Mucosa of descending colon (tissue), 3 donors: ENCODE measurements around the gene CNNM3. TPM values are rescaled to one million over a fixed set of nuclear protein-coding genes. Genes with fewer than 3 reads are reported as not detected.
A peak's percentile ranks its signal among the peaks of the same experiment; 100 is the strongest.

Experiments used
- ATAC-seq: fragments of 200-7000 bp; cut with Tn5 transposase; one replicate; pipeline ENCODE4 v1.9.1; 2020; ENCODE audit warnings: mild to moderate bottlenecking, moderate library complexity
- DNase-seq, 3 donors: peaks; one replicate each; pipeline ENCODE4 v3.0.0-alpha.2; 2020
- H3K36me3 ChIP-seq: fragments of 200-600 bp; one replicate; pipeline ENCODE4 v1.8.0; 2021; ENCODE audit warnings: low read depth, mild to moderate bottlenecking
- H3K4me1 ChIP-seq: fragments of 200-600 bp; one replicate; pipeline ENCODE4 v1.8.0; 2021; ENCODE audit warnings: low read depth, mild to moderate bottlenecking
- H3K4me3 ChIP-seq: fragments of 200-600 bp; one replicate; pipeline ENCODE4 v1.8.0; 2021; ENCODE audit warnings: mild to moderate bottlenecking
- H3K9me3 ChIP-seq: fragments of 200-600 bp; one replicate; pipeline ENCODE4 v1.8.0; 2021; ENCODE audit warnings: mild to moderate bottlenecking
- intact Hi-C, 2 donors: fragments of 100-400 bp; cut with DNase I in 1 of 2; cut with micrococcal nuclease in 1 of 2; formaldehyde crosslinking; loops; one replicate each; pipeline versions ENCODE4 v1.11.0 to v1.11.1; 2022; cut with DNase I, micrococcal nuclease
- total RNA-seq, 3 donors: library from RNA; stranded (reverse); fragmentation: NEBNext Ultra II Directional in 2 of 3; extraction: Animal tissue kit (Norgen Biotek cat#: 25700) in 2 of 3; gene quantifications; one replicate each; pipeline versions ENCODE4 v1.2.1 to v1.2.4, GENCODE V29; 2021 to 2023
- TF ChIP-seq, protein P1 (sequence below): fragments of 200-600 bp; IDR thresholded peaks from one replicate; pipeline ENCODE4 v1.8.0; 2022; ENCODE audit warnings: antibody characterized with exemption, mild to moderate bottlenecking
- donor health status: DM: no; HTN: no; CAD: no; lungs with moderate emphysema.
- donor health status: DM: no; HTN: no; CAD: no.
- donor health status: DM: no; HTN: yes; CAD: no.

Gene CNNM3
- total RNA-seq, 3 donors from 2014 or later: 21.2 to 35.5 (median 33.4) TPM

DNA sequence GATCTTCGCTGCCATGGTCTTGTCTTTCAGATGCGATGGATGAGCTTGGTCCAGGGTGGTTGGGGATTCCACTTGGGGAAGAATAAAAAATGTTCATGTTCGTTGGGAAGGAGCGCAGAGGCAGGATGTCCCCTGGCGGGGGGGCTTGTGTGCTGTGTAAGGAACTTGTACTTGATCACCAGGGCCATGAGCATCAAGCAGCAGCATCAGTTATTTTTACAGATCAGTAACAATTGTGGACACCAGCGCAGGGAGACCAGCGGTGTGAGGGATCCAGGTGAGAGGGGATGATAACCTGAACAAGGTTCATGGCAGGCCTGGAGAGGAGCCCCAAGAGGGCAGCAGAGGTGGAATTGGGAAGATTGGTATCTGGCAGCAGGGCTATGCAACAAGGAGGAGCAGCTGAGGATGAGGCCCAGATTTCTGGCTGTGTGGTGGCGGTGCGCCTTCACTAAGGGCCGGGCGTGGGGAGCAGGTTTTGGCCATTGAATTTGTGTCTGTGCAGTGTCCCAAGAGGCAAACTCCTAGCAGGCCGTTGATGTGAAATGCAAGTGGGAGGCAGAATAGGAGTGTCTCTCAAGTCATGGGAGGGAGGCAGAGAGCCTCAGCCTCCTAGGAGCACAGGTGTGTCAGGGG, 3.9 kb downstream of the CNNM3 start:
- DNase-seq (peak in 1 of 3 donors; percentile 7), ATAC-seq (no peak)
- TF ChIP-seq, protein P1, sequence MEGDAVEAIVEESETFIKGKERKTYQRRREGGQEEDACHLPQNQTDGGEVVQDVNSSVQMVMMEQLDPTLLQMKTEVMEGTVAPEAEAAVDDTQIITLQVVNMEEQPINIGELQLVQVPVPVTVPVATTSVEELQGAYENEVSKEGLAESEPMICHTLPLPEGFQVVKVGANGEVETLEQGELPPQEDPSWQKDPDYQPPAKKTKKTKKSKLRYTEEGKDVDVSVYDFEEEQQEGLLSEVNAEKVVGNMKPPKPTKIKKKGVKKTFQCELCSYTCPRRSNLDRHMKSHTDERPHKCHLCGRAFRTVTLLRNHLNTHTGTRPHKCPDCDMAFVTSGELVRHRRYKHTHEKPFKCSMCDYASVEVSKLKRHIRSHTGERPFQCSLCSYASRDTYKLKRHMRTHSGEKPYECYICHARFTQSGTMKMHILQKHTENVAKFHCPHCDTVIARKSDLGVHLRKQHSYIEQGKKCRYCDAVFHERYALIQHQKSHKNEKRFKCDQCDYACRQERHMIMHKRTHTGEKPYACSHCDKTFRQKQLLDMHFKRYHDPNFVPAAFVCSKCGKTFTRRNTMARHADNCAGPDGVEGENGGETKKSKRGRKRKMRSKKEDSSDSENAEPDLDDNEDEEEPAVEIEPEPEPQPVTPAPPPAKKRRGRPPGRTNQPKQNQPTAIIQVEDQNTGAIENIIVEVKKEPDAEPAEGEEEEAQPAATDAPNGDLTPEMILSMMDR: no peak
- intact Hi-C loops: no loop called here
- H3K9me3 ChIP-seq: no peaks in the 10 kb centered on the region
- H3K4me1 ChIP-seq: peaks cover 53% of the 10 kb centered on the region
- no peak overlapping the region for H3K4me3 ChIP-seq
- H3K36me3 ChIP-seq: no peaks in the 10 kb centered on the region

DNA sequence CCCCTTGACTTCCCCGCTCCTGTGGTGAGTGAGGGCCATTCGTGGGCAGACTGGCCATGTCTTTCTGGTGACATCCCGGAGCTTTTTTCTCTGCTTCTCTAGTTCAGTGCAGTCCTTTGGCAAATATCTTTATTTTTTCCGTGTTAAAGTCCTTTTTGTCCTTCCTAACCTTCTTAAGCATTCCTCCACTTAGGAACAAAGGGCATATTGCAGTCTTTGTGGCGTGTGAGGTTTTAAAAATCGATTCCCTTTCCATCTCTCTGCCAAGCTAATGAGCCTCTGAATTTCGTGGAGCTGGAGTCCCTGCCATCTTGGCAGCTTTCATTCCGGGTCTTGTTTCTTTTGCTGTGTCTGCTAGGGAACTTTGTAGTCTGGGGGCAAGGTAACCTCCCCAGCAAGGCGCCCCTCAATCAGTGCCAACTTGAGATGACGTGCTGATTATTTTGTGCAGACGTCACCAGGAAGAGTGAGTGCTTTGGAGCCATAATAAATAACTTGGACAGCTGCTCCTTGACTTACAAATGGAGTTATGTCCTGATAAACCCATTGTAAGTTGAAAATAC, 5.1 kb downstream of the CNNM3 start:
- Histone ChIP-seq H3K9me3 (no peaks in the 10 kb centered on the region), H3K36me3 (peaks cover 8% of the 10 kb centered on the region), H3K4me3 (no peak overlapping the region), H3K4me1 (peaks cover 49% of the 10 kb centered on the region)
- no peak for DNase-seq
- no peak for ATAC-seq
- intact Hi-C loops: no loop called here
- TF ChIP-seq, protein P1: no peak

DNA sequence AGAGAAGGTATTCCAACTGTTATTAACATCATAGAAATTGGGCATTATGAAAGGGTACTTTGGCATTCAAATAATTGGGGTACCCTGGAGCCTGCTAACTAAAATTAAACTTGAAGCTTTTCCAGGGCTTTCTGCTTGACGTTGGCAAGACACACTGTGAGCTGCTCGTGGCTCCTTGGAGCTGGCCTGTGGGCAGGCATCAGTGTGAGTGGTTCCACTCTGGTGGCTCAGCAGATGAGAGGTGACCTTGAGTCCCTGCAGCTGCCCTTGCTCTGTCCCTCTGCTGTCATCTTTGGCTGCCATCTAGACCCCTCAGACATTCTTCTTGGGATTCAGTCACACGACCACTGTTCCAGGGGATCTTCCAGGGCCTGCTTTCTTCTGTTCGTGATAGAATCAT, 6.7 kb downstream of the CNNM3 start:
- Histone ChIP-seq H3K4me1 (peaks cover 41% of the 10 kb centered on the region), H3K9me3 (no peaks in the 10 kb centered on the region), H3K4me3 (no peak overlapping the region), H3K36me3 (peaks cover 8% of the 10 kb centered on the region)
- DNase-seq: peak in 1 of 3 donors; percentile 7
- intact Hi-C loops: no loop called here
- TF ChIP-seq, protein P1: no peak
- no peak for ATAC-seq

DNA sequence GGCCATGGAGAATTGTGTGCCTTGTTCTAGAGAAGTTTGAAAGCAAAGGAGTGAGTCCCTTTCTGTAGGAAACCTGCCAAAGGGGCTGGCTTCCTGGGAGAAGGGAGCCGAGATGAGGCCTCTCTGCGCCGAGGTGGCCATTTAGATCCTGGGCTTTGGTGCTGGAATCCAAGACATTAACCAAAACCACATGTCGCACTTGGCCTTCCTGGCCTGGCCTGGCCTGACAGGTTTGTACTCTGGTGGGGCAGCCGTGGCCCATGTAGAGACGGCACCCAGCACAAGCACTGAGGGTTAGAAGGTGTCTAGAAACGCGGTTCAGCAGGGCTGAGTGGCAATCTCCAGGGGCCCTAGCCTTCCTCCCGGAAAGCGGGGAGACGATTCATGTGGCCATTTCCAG, 7.1 kb downstream of the CNNM3 start:
- peak in 1 of 3 donors; percentile 31 for DNase-seq
- Histone ChIP-seq H3K4me1 (peaks cover 37% of the 10 kb centered on the region), H3K36me3 (peaks cover 8% of the 10 kb centered on the region), H3K9me3 (no peaks in the 10 kb centered on the region), H3K4me3 (no peak overlapping the region)
- intact Hi-C loops: no loop called here
- ATAC-seq: no peak
- TF ChIP-seq, protein P1: no peak

DNA sequence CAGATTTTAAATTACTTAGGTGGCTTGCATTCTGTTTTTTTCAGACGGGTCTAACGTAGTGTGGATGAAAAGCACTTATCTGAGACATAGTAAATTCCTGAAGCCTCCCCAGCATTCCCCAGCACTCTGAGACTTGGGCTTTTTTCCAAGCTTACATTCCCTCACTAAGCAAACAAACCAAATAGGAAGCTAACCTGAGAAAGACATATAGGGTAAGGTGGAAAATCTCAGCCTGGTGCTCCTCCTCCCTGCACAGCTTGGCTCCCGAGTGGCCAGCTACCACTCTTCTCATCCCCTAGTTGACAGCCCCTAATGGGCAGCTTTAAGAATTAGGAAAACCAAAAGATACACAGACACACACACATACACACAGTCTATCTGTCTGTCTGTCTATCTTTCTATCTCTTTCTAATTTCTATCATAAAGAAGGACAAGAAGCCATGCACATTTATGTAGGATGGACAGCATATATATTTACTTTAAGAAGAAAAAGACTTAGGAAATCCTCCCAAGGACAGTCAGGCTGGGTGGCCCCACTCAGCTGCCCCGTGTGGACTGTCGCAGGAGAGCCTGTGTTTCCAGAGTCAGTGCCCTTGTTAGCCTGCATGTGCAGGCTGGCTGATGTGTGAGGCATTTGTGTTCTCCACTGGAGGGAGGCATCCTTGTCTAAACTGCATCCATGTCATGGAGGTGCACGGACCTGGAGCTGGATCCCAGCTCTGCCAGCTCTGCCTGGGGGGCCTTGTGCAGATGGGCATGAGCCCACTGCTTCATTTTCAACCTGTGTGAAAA, 8.2 kb downstream of the CNNM3 start:
- DNase-seq: peak in 1 of 3 donors; percentile 11
- intact Hi-C loops: no loop called here
- Histone ChIP-seq H3K4me3 (no peak overlapping the region), H3K9me3 (no peaks in the 10 kb centered on the region), H3K4me1 (peaks cover 27% of the 10 kb centered on the region), H3K36me3 (peaks cover 8% of the 10 kb centered on the region)
- TF ChIP-seq, protein P1: no peak
- ATAC-seq: peak; percentile 46
